Measurements from ENCODE around the gene NAGLU.

Gene NAGLU

GRCh38 chr17:42536048-42536371, at the start of gene NAGLU:
TSS of gene NAGLU (plus strand) at chr17:42536241. CDS start at chr17:42536273, 32 bp downstream.
- peak; percentile 73 for DNase-seq (ENCODE audit: low read depth)
- TF ChIP-seq, protein P1, sequence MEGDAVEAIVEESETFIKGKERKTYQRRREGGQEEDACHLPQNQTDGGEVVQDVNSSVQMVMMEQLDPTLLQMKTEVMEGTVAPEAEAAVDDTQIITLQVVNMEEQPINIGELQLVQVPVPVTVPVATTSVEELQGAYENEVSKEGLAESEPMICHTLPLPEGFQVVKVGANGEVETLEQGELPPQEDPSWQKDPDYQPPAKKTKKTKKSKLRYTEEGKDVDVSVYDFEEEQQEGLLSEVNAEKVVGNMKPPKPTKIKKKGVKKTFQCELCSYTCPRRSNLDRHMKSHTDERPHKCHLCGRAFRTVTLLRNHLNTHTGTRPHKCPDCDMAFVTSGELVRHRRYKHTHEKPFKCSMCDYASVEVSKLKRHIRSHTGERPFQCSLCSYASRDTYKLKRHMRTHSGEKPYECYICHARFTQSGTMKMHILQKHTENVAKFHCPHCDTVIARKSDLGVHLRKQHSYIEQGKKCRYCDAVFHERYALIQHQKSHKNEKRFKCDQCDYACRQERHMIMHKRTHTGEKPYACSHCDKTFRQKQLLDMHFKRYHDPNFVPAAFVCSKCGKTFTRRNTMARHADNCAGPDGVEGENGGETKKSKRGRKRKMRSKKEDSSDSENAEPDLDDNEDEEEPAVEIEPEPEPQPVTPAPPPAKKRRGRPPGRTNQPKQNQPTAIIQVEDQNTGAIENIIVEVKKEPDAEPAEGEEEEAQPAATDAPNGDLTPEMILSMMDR (IDR thresholded peaks at IDR 0.05; ENCODE audit: insufficient read depth, low read depth, low read length, missing control alignments): no peak
- H3K4me3 ChIP-seq (ENCODE audit: low read length): peak within 1 kb of the TSS; percentile 62

DNA sequence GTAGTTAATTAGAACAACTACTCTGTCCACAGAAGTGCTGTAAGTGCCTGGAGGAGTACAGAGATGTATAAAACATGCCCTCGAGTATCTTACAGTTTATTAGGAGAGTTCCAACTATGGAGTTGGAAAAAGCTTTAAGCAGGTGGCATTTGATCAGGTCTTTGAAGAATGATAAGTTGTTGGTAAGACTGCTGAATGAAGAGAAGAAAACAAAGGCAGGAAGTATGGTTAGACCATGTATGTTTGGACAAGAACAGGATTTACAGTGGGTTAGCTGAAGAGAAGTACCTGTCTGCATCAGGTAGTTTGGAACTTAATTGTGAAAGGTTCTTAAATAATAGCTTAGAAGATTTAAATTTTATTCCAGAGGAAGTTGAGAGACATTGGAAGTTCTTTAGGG, 48.0 kb upstream of the NAGLU start:
- no peak overlapping the region for H3K4me3 ChIP-seq (ENCODE audit: low read length)
- TF ChIP-seq, protein P1 (IDR thresholded peaks at IDR 0.05; ENCODE audit: insufficient read depth, low read depth, low read length, missing control alignments): no peak
- no peak for DNase-seq (ENCODE audit: low read depth)

GRCh38 chr17:42493319-42493718, 42.7 kb upstream of the NAGLU start:
- no peak overlapping the region for H3K4me3 ChIP-seq (ENCODE audit: low read length)
- TF ChIP-seq, protein P1 (IDR thresholded peaks at IDR 0.05; ENCODE audit: insufficient read depth, low read depth, low read length, missing control alignments): no peak

GRCh38 chr17:42494673-42495072, 41.4 kb upstream of the NAGLU start:
- no peak overlapping the region for H3K4me3 ChIP-seq (ENCODE audit: low read length)
- TF ChIP-seq, protein P1 (IDR thresholded peaks at IDR 0.05; ENCODE audit: insufficient read depth, low read depth, low read length, missing control alignments): no peak
- no peak for DNase-seq (ENCODE audit: low read depth)

More at GRCh38 chr17:42493319-42493718, 42.7 kb upstream of the NAGLU start:
- DNase-seq (ENCODE audit: low read depth): no peak

DNA sequence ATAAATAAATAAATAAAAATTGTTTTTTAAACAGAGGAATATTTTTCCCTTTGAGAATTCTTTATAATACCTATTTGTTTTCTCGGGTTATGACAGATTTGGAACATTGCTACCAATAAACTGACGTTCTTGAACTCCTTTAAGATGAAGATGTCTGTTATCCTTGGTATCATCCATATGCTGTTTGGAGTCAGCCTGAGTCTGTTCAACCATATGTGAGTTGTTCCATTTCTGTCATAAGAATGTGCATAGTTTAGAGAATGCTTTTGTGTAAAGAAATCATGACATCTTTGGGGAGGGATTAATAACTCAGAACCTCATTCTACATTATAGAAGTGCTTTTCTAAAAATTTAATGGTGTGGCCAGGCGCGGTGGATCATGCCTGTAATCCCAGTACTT, 37.2 kb upstream of the NAGLU start:
- TF ChIP-seq, protein P1 (IDR thresholded peaks at IDR 0.05; ENCODE audit: insufficient read depth, low read depth, low read length, missing control alignments): no peak
- no peak for DNase-seq (ENCODE audit: low read depth)
- H3K4me3 ChIP-seq (ENCODE audit: low read length): no peak overlapping the region

DNA sequence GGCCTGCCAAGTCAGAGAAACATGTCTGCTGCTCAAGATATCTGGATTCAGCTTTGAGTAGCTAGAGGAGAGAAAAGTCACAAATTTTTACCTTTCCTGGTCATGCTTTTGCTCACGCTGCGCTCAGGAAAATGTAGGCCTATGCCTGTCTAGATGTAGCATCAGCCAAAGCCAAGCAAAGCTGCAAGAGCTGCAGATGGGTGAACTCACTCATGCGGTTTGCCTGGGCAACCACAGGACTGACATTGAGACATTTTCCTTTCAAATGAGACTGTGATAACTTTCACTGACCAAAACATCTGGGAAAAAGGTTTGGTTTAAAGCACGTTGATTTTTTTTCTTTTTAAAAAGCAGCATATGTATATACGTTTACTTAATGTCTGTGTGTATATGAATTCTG, 34.0 kb upstream of the NAGLU start:
- H3K4me3 ChIP-seq (ENCODE audit: low read length): no peak overlapping the region
- DNase-seq (ENCODE audit: low read depth): no peak
- TF ChIP-seq, protein P1 (IDR thresholded peaks at IDR 0.05; ENCODE audit: insufficient read depth, low read depth, low read length, missing control alignments): no peak

GRCh38 chr17:42502926-42503325, 33.1 kb upstream of the NAGLU start:
- TF ChIP-seq, protein P1 (IDR thresholded peaks at IDR 0.05; ENCODE audit: insufficient read depth, low read depth, low read length, missing control alignments): no peak
- H3K4me3 ChIP-seq (ENCODE audit: low read length): no peak overlapping the region
- DNase-seq (ENCODE audit: low read depth): no peak

Measured in epithelial cell of esophagus (primary cell).